ENCODE measurements around the gene NEURL3.

The NEURL3 gene

DNA sequence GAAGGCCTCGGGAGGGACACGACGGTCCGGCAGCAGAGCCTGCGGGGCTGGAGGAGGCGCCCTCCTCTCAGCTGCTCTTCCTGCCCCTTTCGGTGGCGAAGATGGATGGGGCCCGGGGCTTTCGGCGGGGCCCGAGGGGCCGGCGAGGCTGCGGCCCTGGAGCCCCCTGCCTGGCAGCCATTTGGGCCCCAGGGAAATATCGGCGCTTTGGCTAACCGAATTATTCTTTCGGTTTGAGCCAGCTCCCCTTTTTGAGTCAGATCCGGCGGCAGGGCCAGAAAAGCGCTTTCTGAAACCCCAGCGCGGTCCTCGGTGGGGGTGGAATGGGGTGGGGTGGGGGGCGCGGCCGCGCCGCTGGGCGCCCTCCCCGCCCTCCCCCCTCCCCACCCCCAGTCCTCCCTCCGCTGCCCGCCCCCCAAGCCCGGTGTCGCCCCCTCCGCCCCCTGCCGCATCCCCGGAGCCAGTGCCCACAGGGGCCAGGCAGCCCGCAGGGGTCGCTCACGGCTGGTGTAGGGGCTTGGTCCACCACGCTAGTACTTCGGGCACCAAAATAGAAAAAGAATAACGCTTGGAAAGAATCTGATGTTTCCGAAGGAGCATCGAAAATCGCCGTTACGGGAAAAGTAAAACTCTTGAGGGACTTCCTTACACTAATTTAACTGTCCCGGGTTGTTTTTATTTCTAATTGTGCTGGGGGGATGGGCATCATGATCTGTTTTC lies 22.3 kb upstream of the NEURL3 start:
- no peak for FAIRE-seq

- FAIRE-seq, result no peak
These were observed 21.6 kb upstream of the NEURL3 start for GRCh38 chr2:96526615-96527285.

- no peak for FAIRE-seq
These were observed 21.0 kb upstream of the NEURL3 start for GRCh38 chr2:96526101-96526591.

DNA sequence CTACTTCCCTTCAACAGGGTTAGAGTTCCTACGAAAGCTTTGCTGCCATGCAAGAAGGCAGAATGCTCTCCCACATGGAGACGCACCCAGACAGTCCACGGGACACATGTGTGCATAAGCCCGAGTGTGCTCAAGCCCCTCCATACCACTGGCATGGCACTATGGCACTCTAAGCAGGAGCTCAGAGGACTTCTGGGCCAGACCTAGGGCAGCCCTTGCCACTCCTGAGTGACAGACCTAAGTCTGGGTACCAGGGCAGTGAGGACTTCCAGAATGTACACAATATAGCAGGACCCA lies 20.0 kb upstream of the NEURL3 start:
- FAIRE-seq, result no peak

DNA sequence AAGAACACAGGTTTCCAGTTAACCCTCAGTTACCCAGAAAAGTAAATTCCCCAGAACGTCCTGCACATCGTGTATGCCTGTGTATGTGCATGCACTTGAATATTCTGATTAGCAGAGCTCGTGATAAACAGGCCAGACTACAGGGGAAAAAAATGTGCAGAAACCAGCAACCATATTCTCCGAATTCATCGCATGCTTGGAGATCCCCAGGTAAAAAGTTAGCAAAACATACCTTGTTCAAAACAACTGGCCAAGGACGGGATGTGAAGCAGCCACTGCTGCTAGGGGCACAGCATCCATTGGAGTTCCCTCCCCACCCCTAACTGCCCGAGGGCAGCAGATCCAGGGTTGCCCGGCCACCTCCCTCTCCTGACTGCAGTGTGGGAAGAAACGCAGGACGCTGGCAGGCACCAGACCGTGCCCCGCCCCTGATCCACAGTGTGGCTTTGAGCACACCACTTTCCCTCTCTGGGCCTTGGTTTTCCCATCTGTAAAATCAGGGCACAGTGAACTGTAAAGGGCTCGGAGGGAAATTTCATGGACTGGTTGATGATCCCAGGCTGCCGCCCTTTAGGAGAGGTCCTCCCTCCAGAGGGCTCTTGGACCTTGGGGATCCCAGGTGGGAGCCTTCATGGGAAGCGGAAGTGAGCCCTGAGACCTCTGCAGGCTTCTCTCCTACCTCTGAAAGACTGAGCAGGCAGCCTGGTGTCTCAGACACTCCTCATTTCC lies 19.5 kb upstream of the NEURL3 start:
- FAIRE-seq, result no peak

DNA sequence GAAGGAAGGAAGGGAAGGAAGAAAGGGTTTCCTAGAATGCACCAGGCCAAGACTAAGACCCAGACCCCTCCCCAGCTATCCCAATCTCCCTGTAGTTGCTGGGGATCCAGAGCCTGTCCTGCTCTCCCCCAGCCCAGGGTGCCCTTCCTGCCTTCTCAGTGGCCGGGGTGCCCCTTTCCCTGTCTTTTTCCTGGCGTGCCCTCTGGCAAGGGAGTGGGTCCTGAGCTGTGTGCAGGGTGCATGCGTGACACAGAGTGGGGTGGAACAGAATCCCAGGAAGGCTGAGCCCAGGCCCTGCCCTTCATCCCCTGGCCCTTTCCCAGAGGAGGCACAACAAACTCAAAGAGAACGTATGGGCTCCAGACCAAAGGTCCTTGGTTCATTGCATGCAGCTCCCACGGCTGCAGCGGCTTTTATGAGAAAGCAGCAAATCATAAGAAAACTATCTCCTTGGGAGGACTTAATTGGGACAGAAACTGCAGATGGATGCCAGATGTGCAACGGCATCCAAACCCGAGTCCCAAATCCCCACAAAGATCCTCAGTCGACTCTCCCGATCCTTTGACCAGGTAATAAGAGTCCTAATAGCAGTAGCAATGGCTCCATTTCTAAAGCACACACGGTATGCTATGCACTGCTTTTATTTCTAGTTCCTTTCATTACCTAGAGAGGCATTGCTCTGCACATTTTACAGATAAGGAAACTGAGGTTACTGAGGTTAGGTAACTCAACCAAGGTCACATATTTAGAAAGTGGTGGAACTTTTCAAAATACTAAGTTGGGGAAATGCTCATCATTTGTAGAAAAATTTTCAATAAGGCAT lies 18.7 kb upstream of the NEURL3 start:
- FAIRE-seq, result no peak

DNA sequence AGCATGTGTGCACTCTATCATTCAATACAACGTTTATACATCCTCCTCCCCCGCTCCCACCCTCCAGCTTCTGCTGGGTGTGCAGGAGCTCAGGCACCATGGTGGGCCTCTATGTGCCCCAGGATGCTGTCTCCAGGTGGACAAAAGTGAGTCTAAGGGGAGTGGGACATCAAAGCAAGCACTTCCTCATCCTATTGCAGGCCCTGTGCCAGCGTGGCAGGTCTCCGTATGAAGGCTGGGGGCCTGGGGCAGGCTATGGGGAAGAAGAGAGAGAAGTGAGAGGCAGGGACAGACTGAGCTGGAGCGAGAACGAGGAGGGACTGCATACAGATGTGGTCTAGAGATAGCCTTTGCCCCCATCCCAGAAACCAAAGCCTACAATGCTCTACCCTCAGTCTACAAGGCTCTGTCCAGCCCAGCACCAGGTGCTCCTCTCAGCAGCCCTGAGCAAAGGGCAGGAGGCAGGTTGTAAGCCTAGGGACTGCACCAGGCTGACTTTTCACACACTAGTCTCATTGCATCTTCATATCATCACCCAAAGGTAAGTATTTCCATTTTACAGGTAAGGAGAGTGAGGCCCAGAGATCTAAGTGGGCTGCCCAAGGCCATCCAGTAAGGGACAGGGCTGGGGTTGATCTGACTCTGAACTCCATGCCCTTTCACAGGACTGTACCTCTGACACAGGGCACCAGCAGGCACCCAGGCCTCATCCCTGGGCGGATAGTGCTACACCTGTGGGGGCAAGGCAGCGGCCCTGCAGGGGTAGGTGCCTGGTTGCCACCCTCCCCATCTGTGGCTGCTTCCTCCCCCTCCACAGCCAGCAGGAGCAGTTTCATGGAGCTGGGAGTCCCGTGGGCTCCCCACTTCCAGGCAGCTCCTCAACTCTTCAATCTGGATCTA lies 17.4 kb upstream of the NEURL3 start:
- no peak for FAIRE-seq

- no peak for FAIRE-seq
These were observed 16.1 kb upstream of the NEURL3 start for GRCh38 chr2:96521219-96521618.

DNA sequence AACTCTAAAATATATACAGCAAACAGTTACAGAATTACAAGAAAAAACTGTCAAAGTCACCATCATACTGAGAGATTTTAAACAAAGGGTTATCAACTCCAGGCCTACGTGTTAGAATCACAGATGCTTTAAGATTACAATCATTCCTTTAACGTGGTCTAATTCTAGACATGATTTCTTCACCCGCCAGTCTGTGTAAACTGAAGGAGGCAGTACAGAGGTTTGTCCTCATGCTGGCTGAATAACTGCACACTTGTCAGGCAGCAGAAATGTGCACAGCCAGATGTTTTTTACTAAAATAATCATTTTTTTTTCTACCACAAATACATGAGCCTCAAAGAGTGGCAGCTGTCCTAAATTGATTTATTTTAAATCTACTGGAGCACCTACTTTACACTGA lies 15.5 kb upstream of the NEURL3 start:
- FAIRE-seq, result no peak

- peak; percentile 20 for FAIRE-seq
These were observed 15.1 kb upstream of the NEURL3 start for GRCh38 chr2:96520231-96520630.

DNA sequence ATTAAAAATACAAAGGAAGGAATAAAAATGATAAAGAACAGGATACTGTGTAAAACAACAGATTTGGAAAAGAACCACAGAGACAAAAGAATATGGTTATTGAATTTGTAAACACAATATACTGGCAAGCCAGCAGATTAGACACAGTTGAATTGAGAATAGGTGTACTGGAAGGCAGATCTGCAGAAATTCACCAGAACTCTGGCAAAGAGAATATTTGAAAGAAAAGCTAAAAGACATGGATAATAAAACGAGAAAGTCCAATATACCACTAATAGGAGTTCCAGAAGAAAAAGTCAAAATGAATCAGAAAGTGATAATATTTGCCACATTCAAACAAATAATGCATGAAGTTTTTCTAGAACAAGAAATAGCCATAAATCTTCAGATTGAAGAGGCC lies 11.9 kb upstream of the NEURL3 start:
- no peak for FAIRE-seq

GRCh38 chr2:96514521-96514920 lies 9.4 kb upstream of the NEURL3 start:
- FAIRE-seq, result no peak

DNA sequence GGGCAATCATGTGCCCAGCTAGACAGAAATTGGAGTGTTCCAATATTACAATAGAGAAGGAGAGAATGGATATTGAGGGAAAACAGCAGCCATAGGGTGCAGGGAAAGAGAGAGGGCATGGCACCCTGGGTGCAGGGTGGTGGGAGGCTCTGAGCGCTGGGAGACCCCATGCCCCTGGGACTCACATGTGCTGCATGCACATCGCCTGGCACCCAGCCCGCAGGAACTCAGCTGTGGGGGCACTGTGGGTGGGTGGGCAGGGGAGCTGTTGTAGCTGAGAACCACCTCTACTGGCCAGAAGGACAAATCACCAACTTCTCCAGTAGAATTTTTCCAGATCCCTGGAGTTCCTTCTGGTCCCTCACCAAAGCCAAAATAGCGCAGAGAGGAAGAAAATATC lies 7.2 kb upstream of the NEURL3 start:
- FAIRE-seq, result no peak

DNA sequence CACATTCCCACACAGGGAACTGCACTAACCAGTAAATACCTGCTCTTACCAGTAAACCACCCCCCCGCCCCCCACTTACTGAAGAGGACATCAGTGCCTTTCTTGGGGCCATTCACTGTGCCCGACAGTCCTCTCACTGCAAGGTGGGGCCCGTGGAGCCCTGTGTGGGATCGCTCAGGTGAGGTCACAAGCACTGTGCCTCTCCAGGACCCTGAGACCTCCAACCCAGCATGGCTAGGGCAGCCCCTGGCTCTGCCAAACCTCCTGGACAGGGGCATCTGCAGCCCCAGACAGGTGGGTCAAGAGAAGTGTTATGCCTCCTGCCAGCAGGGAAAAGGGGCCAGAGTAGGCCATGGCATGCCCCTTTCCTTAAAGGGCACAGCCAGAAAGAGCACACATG lies 6.7 kb upstream of the NEURL3 start:
- no peak for FAIRE-seq

GRCh38 chr2:96510931-96511595 lies 5.9 kb upstream of the NEURL3 start:
- no peak for FAIRE-seq

DNA sequence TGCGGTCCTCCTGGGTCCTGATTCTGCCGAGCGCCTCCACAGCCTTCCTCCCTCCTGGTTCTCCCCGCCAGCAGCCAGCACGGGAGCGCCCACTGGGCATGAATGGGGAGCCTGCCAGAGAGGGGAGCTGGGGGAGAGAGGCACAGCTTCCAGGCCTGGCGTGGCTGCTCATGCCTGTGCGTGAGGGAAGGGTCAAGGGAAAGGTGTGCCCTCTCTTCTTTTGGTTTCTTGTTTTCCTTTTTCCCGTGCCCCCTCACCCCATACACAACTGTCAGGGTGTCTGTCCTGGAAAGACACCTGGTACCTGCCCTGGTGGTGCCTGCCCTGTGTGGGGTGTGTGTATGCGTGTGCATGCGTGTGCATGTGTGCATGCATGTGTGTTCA lies 4.7 kb upstream of the NEURL3 start:
- FAIRE-seq, result no peak

DNA sequence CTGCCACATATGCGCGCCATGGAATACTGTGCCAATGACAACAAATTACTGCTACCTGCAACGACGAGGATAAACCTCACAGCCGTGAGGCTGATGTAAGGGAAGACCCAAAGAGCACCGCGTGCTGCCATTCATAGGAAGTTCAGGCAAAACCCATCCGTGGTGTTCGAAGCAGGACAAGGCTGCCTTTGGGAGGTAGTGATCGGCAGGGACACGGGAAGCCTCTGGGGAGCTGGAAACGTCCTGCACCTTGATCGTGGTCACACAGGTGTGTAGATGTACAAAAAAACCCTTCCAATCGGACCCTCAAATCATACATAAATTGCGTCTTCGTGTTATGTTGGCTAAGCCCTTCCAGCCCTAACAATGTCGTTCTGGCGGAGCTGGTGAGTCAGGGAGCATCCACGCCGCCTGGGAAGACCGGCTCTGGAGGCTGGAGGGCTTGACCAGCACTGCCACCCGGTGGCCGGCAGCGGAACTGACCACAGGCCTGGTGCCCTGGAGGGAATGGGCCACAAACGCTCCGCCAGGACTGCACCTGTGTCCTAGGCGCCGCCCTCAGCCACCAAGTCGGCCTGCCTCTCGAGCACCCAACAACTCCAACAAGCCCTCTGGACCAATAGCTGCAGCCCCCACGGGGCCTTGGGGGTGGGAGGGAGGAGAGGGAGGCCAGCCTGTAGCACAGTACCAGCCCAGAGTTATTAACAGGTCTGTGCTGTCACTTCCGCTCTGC lies 4.1 kb upstream of the NEURL3 start:
- no peak for FAIRE-seq

GRCh38 chr2:96508521-96509113 lies 3.5 kb upstream of the NEURL3 start:
- no peak for FAIRE-seq

GRCh38 chr2:96507957-96508520 lies 2.9 kb upstream of the NEURL3 start:
- no peak for FAIRE-seq

GRCh38 chr2:96506907-96507240 lies 1.7 kb upstream of the NEURL3 start:
- FAIRE-seq, result no peak
